Osteocyte (in vitro differentiated cells): Measurements from ENCODE around the gene CIAO3. TPM values are rescaled to one million over a fixed set of nuclear protein-coding genes. Genes with fewer than 3 reads are reported as not detected.

Source experiments
- DNase-seq: peaks from one replicate; pipeline ENCODE4 v3.0.0; 2021; ENCODE audit warnings: mixed read lengths; ENCODE audit not compliant: unreplicated experiment; ENCODE audit errors: extremely low spot score
- H3K27ac Mint-ChIP-seq: one replicate; pipeline ENCODE4 v1.8.0; 2021; ENCODE audit warnings: mild to moderate bottlenecking, mixed read lengths; ENCODE audit not compliant: unreplicated experiment
- H3K27me3 Mint-ChIP-seq: one replicate; pipeline ENCODE4 v1.8.0; 2021; ENCODE audit warnings: mixed read lengths; ENCODE audit not compliant: unreplicated experiment
- H3K36me3 Mint-ChIP-seq: one replicate; pipeline ENCODE4 v1.8.0; 2021; ENCODE audit warnings: mixed read lengths; ENCODE audit not compliant: unreplicated experiment
- H3K4me1 Mint-ChIP-seq: one replicate; pipeline ENCODE4 v1.8.0; 2021; ENCODE audit warnings: mixed read lengths; ENCODE audit not compliant: unreplicated experiment
- H3K4me3 Mint-ChIP-seq: one replicate; pipeline ENCODE4 v1.8.0; 2021; ENCODE audit warnings: mild to moderate bottlenecking, moderate library complexity, mixed read lengths; ENCODE audit not compliant: unreplicated experiment
- H3K9me3 Mint-ChIP-seq: one replicate; pipeline ENCODE4 v1.8.0; 2021; ENCODE audit warnings: mixed read lengths; ENCODE audit not compliant: unreplicated experiment
- CTCF ChIP-seq: fragments of 200-600 bp; sonication (generic); IDR thresholded peaks from 2 replicates; pipeline ENCODE4 v1.5.0; 2021; ENCODE audit warnings: antibody characterized with exemption, mild to moderate bottlenecking, moderate library complexity
- total RNA-seq: library from RNA; stranded (reverse); gene quantifications from 2 replicates; pipeline ENCODE4 v1.2.1, GENCODE V29; 2021

The CIAO3 gene
- total RNA-seq, 1 donor from 2014 or later: 31.4 TPM

DNA sequence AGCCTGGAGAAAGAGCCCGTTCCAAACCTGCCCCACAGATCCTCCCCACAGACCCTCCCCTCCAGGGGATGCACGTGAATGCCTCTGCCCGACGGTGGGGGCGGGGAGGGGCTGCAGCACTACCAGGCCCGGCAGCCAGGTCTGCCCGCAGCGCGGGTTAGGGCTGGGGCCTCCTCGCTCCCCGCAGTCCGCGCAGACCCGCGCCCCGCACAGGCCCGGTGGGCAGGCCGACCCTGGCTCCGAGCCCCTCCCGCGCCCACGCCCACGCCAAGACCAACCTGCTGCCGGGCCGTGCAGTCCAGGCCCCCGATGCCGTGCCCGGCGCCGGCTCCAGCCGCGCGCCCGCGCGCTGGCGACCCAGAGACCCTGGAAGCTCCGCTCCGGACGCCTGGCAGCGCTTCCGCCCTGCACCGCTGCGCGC is 47.2 kb upstream of the CIAO3 start, which contains the start of gene RPUSD1:
Gene RPUSD1, minus strand, starts transcription at position 404 of the 421 bp plus-strand sequence. CDS start 644 bp downstream, outside the sequence.
- H3K4me1 Mint-ChIP-seq: peaks cover 2% of the 10 kb centered on the region
- H3K36me3 Mint-ChIP-seq: peaks cover 8% of the 10 kb centered on the region
- DNase-seq: no peak
- peak within 1 kb of the TSS; percentile 80 for H3K4me3 Mint-ChIP-seq
- H3K9me3 Mint-ChIP-seq: no peaks in the 10 kb centered on the region
- TF ChIP-seq CTCF: no peak
- H3K27ac Mint-ChIP-seq: no peak within 1 kb of the TSS
- H3K27me3 Mint-ChIP-seq: no peaks in the 10 kb centered on the region

- no peak overlapping the region for H3K27ac Mint-ChIP-seq
Measured at GRCh38 chr16:787321-787966, 46.6 kb upstream of the CIAO3 start.

DNA sequence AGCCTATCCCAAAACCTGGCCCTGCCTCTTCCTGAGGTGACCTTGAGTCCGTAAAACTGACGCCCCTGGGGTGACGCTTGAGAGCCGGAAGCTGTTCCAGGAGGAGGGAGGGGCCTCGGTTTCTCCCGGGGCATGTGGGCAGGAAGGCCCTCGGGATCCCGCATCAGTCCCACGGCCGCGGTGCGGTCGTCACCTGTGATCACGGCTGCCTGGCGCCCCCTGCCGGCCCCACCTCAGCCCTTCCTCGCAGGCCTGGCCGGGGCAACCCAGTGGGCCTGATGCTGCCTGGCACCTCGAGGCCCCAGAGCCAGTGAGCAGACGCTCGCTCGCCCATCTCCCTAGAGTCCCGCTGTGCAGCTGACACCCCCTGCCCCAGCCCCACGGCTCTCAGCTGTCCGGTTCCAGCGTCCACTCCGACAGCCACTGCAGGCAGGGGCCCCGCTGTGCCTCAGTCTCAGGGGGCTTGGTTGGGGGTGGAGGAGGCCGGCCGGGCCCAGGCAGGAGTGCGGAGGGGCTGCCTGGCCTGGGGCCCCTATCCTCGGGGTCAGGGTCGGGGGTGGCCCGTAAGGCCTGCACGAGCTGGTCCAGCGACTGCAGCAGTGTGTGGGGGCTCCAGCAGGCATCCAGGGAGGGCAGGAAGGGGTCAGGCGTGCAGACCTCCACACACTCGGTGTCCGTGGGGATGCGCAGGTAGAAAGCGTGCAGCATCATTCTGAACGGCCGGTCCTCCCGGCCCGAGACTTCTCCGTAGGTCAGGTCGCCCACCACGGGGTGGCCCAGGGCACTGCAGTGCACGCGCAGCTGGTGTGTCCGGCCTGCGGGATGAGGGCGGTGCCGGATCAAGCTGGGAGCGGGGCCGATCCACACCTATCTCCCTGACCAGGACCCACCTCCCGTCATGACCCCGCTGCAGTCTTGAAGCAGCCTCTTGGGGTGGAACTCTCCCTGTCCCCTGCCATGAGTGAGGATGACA is 45.1 kb upstream of the CIAO3 start:
- no peaks in the 10 kb centered on the region for H3K9me3 Mint-ChIP-seq
- H3K4me1 Mint-ChIP-seq: peaks cover 2% of the 10 kb centered on the region
- TF ChIP-seq CTCF: peak; percentile 69
- no peaks in the 10 kb centered on the region for H3K36me3 Mint-ChIP-seq
- peak overlapping the region; percentile 57 for H3K4me3 Mint-ChIP-seq
- no peaks in the 10 kb centered on the region for H3K27me3 Mint-ChIP-seq
- no peak overlapping the region for H3K27ac Mint-ChIP-seq
- DNase-seq: peak; percentile 90

More at GRCh38 chr16:787321-787966, 46.6 kb upstream of the CIAO3 start:
- no peaks in the 10 kb centered on the region for H3K9me3 Mint-ChIP-seq
- no peak for TF ChIP-seq CTCF
- no peaks in the 10 kb centered on the region for H3K27me3 Mint-ChIP-seq
- DNase-seq: no peak
- H3K36me3 Mint-ChIP-seq: peaks cover 8% of the 10 kb centered on the region
- peaks cover 2% of the 10 kb centered on the region for H3K4me1 Mint-ChIP-seq
- peak overlapping the region; percentile 80 for H3K4me3 Mint-ChIP-seq

GRCh38 chr16:784431-784830 is 43.6 kb upstream of the CIAO3 start:
- Mint-ChIP-seq H3K9me3 (no peaks in the 10 kb centered on the region), H3K4me3 (no peak overlapping the region)

More at GRCh38 chr16:784431-784830, 43.6 kb upstream of the CIAO3 start:
- Mint-ChIP-seq H3K36me3 (no peaks in the 10 kb centered on the region), H3K27me3 (no peaks in the 10 kb centered on the region), H3K27ac (no peak overlapping the region), H3K4me1 (peaks cover 2% of the 10 kb centered on the region)
- no peak for TF ChIP-seq CTCF
- no peak for DNase-seq
